Uterus (tissue), 2 donors: ENCODE results near the gene MYOD1.

Experiments used
- POLR2A ChIP-seq, 2 donors: fragments of 450-650 bp; IDR thresholded peaks; one replicate each; pipeline ENCODE4 v1.6.1; 2016; ENCODE audit warnings: antibody characterized with exemption in 2 of 2, mild to moderate bottlenecking in 1 of 2, moderate library complexity in 1 of 2
- TF ChIP-seq, protein P1 (sequence below), 4 experiments: fragments of 200-600 bp in 2 of 4; fragments of 450-650 bp in 2 of 4; sonication (generic) in 2 of 4; IDR thresholded peaks; one replicate each; pipeline ENCODE4 v1.5.1; 2016 to 2019; ENCODE audit warnings: antibody characterized with exemption in 4 of 4, mild to moderate bottlenecking in 2 of 4, moderate library complexity in 1 of 4

DNA sequence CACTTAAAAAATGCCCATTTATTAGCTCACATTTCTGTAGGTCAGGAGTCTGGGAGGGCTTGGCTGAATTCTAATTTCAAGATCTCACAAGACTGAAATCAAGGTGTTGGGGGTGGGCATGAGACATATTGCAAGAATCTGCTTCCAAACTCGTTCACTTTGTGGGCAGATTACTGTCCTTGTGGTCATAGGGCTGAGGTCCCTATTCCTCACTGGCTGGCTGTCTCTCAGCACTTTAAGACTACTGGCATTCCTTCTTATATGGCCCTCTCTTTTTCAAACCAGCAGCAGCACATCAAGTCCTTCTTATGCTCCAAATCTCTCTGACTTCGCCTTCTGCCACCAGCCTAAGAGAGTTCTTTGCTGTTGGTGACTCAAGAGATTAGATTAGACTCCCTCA lies 27.8 kb upstream of the MYOD1 start:
- TF ChIP-seq POLR2A (IDR thresholded peaks at IDR 0.05) = no peak
- TF ChIP-seq, protein P1, sequence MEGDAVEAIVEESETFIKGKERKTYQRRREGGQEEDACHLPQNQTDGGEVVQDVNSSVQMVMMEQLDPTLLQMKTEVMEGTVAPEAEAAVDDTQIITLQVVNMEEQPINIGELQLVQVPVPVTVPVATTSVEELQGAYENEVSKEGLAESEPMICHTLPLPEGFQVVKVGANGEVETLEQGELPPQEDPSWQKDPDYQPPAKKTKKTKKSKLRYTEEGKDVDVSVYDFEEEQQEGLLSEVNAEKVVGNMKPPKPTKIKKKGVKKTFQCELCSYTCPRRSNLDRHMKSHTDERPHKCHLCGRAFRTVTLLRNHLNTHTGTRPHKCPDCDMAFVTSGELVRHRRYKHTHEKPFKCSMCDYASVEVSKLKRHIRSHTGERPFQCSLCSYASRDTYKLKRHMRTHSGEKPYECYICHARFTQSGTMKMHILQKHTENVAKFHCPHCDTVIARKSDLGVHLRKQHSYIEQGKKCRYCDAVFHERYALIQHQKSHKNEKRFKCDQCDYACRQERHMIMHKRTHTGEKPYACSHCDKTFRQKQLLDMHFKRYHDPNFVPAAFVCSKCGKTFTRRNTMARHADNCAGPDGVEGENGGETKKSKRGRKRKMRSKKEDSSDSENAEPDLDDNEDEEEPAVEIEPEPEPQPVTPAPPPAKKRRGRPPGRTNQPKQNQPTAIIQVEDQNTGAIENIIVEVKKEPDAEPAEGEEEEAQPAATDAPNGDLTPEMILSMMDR (IDR thresholded peaks at IDR 0.05) = no peak
